KMS-11 (cell line): ENCODE results near the gene TSEN2.

Experiments
- H2AFZ ChIP-seq: fragments of 200-600 bp; sonication (generic); 2 replicates; pipeline ENCODE4 v1.6.1; 2016; ENCODE audit warnings: antibody characterized with exemption, mixed run types, low read depth
- H3K27ac ChIP-seq: fragments of 200-600 bp; sonication (generic); 2 replicates; pipeline ENCODE4 v1.6.1; 2016; ENCODE audit warnings: mild to moderate bottlenecking, mixed run types
- H3K27me3 ChIP-seq: fragments of 200-600 bp; sonication (generic); 2 replicates; pipeline ENCODE4 v1.6.1; 2017; ENCODE audit warnings: mild to moderate bottlenecking, low read depth, mixed run types, moderate library complexity; ENCODE audit not compliant: insufficient read depth
- H3K36me3 ChIP-seq: fragments of 200-600 bp; sonication (generic); 2 replicates; pipeline ENCODE4 v1.6.1; 2017; ENCODE audit warnings: mild to moderate bottlenecking, mixed run types; ENCODE audit not compliant: insufficient read depth
- H3K4me1 ChIP-seq: fragments of 200-600 bp; sonication (generic); 2 replicates; pipeline ENCODE4 v1.6.1; 2016; ENCODE audit warnings: mild to moderate bottlenecking, low read depth, mixed run types; ENCODE audit not compliant: poor library complexity, severe bottlenecking
- H3K4me2 ChIP-seq: fragments of 200-600 bp; sonication (generic); 2 replicates; pipeline ENCODE4 v1.7.0; 2016; ENCODE audit warnings: mild to moderate bottlenecking, mixed run types
- H3K4me3 ChIP-seq: fragments of 200-600 bp; sonication (generic); IDR thresholded peaks from 2 replicates; pipeline ENCODE4 v1.6.1; 2017; ENCODE audit warnings: low read depth, low read length, mixed read lengths; ENCODE audit not compliant: insufficient read depth
- H3K79me2 ChIP-seq: fragments of 200-600 bp; sonication (generic); 2 replicates; pipeline ENCODE4 v1.6.1; 2016; ENCODE audit warnings: low read depth, mixed run types; ENCODE audit not compliant: insufficient read depth
- H3K9ac ChIP-seq: fragments of 200-600 bp; sonication (generic); 2 replicates; pipeline ENCODE4 v1.6.1; 2016; ENCODE audit warnings: mild to moderate bottlenecking, mixed run types
- H4K20me1 ChIP-seq: fragments of 200-600 bp; sonication (generic); 2 replicates; pipeline ENCODE4 v1.6.1; 2016; ENCODE audit warnings: mild to moderate bottlenecking, mixed run types; ENCODE audit not compliant: insufficient read depth
- CTCF ChIP-seq: fragments of 200-600 bp; sonication (generic); conservative IDR thresholded peaks from 2 replicates; pipeline ENCODE4 v1.6.1; 2017; ENCODE audit warnings: low read depth, mild to moderate bottlenecking, antibody characterized with exemption, low read length, moderate library complexity, mixed read lengths

Gene TSEN2

GRCh38 chr3:12496453-12496761, 12.1 kb downstream of the TSEN2 start:
- no peaks in the 10 kb centered on the region for H3K36me3 ChIP-seq
- H3K4me3 ChIP-seq, result no peak overlapping the region
- no peaks in the 10 kb centered on the region for H3K79me2 ChIP-seq
- TF ChIP-seq CTCF, result no peak
- no peak overlapping the region for H3K9ac ChIP-seq
- H3K4me2 ChIP-seq, result no peak overlapping the region
- no peak overlapping the region for H2AFZ ChIP-seq
- no peaks in the 10 kb centered on the region for H3K4me1 ChIP-seq
- H3K27me3 ChIP-seq, result no peaks in the 10 kb centered on the region
- H3K27ac ChIP-seq, result no peak overlapping the region
- H4K20me1 ChIP-seq, result no peaks in the 10 kb centered on the region

GRCh38 chr3:12499474-12499873, 15.2 kb downstream of the TSEN2 start:
- Histone ChIP-seq H3K36me3 (no peaks in the 10 kb centered on the region), H3K27ac (no peak overlapping the region), H3K79me2 (no peaks in the 10 kb centered on the region), H3K4me3 (no peak overlapping the region), H3K9ac (no peak overlapping the region), H3K27me3 (no peaks in the 10 kb centered on the region), H3K4me2 (no peak overlapping the region), H4K20me1 (no peaks in the 10 kb centered on the region), H2AFZ (no peak overlapping the region), H3K4me1 (no peaks in the 10 kb centered on the region)
- no peak for TF ChIP-seq CTCF

DNA sequence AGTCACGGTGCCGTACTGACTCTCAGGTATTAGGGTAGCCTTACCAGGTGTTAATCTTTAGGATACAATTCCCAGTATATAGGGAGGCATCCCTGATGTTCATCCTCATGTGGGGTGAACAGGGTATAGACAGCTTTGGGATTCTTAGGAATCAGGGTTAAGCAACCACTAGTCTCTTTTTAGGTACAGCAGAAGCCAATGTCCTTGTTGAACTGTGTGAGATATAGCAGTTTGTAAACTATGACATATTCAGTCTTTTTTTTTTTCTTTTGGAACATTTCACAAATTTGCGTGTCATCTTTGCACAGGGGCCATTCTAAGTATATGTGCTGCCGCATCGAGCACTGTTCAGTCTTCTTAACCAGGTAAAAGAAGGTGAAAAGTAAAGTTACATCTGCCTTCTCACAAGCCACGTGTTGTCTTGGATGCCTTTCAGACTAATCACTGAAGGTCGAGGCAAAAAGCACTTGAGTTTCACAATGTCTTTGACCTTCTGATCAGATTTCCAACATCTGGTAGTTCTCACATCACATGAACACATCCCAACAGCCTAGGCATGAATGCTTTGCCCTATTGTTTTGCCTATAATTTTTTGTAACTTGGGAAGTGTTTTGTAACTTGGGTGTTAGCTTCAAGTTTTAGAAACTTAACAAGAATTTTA, 17.2 kb downstream of the TSEN2 start:
- H3K79me2 ChIP-seq, result no peaks in the 10 kb centered on the region
- no peak overlapping the region for H3K4me2 ChIP-seq
- no peak overlapping the region for H3K27ac ChIP-seq
- H3K36me3 ChIP-seq, result no peaks in the 10 kb centered on the region
- H4K20me1 ChIP-seq, result no peaks in the 10 kb centered on the region
- no peak for TF ChIP-seq CTCF
- no peak overlapping the region for H2AFZ ChIP-seq
- H3K4me3 ChIP-seq, result no peak overlapping the region
- no peak overlapping the region for H3K9ac ChIP-seq
- H3K4me1 ChIP-seq, result no peaks in the 10 kb centered on the region
- no peaks in the 10 kb centered on the region for H3K27me3 ChIP-seq

GRCh38 chr3:12503126-12503957, 19.1 kb downstream of the TSEN2 start:
- Histone ChIP-seq H3K27ac (no peak overlapping the region), H2AFZ (no peak overlapping the region), H4K20me1 (no peaks in the 10 kb centered on the region), H3K27me3 (no peaks in the 10 kb centered on the region), H3K4me1 (no peaks in the 10 kb centered on the region), H3K9ac (no peak overlapping the region), H3K36me3 (no peaks in the 10 kb centered on the region), H3K4me3 (no peak overlapping the region), H3K4me2 (no peak overlapping the region), H3K79me2 (no peaks in the 10 kb centered on the region)
- TF ChIP-seq CTCF, result no peak
